Activated T-helper 1 cell treated with Interleukin-2 at 50 U/mL for 16 hours (primary cell): Measurements from ENCODE around the gene C10orf71.

Source experiments
- DNase-seq: peaks from one replicate; pipeline ENCODE4 v3.0.0-alpha.2; 2020; ENCODE audit warnings: low read depth

C10orf71 gene, protein sequence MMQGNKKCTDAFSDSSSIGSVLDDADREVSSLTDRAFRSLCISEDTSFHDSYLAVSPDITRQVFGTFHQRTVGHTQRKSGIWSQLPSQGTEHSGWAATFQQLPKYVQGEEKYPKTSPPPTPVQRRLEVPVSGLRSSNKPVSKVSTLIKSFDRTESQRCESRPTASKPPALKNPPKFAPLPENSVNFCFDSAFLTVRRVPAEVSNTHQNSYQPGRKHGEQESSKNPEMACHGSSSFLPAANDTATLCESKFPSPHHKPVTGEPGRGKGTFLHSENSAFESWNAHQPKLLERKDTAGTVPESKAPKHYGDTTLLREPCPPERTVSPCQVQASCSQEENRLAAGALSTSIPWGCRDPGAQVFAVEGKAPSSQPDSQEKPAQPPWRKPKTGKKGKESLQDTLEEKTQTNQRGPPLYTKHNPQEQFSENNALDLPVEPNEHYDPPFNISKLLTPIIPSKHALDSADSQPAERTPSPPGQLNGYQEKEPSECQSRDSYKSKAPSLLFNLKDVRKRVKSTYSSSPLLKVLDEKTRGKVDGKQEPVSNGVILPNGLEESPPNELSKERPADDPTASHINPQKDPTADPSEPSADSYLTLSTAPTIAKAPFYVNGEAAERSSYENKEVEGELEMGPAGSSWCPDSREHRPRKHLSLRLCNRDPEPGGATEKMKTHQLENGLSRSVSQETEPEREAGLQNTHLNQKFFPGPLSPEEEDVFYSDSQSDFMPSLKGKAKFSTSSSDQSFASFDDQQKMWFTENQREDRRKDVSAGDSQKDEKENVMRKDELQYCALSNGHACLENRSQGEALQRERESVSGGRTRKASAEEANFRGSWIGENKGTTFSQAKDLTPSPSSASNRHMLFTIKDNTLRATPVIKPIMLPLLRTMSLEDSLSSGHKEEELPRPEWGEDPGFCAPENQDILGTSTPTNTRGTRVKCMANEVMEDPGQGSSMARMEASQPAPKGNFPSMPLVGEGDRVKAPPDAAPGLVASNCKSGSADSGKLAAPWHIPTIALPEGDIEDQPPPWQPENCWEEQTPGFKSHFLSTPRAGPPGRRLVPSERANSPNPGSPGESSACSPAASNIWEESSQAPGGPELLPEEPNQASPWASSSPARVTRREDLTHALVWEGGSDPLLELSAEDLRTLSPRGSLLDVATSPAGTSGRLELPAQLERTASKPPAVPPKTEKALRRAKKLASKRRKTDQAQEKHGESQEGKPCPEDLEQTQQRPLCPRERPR (N-terminal part only)

DNA sequence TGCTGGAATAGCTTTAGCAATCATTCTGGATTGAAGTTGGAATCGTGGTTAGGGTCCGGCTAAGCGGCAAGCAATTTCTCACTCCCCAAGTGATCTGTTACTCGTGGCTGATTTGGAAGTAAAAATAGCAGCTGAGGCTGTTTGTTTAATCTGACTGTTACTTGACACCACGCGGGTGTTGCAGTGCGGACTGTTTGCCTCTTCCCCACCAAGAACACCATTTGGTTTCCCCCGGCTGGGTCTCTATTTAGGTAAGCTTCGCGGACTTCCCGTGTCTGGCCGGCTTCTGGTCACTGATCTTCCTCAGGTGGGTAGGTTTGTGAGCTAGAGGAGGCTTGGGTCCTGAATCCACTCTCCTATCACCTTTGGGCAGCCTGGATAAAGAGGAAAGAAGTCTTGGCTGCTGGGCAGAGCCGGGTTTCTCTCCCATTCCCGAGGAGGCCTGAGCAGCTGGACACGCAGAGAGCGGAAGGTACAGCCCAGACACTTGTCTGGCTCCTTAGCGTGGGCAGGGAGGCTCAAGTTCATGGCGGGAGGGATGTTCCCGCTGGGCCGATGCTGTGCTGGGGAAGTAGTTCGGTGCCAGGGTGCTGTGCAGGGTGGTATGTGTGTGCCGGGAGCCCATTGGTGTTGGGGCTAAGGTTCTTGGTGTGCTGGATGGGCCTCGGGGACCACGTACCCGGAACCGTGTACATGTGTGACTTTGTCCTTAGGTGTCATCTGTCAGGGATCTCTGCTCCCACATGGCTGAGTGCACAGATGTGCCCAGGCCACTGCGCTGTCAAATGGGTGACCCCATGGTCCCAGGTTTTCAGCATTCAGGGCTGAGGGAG, at the start of gene C10orf71:
Gene C10orf71 (plus strand): TSS at position 188 of the 833 bp plus-strand sequence. CDS start 23,376 bp downstream, outside the sequence.
- DNase-seq = no peak

DNA sequence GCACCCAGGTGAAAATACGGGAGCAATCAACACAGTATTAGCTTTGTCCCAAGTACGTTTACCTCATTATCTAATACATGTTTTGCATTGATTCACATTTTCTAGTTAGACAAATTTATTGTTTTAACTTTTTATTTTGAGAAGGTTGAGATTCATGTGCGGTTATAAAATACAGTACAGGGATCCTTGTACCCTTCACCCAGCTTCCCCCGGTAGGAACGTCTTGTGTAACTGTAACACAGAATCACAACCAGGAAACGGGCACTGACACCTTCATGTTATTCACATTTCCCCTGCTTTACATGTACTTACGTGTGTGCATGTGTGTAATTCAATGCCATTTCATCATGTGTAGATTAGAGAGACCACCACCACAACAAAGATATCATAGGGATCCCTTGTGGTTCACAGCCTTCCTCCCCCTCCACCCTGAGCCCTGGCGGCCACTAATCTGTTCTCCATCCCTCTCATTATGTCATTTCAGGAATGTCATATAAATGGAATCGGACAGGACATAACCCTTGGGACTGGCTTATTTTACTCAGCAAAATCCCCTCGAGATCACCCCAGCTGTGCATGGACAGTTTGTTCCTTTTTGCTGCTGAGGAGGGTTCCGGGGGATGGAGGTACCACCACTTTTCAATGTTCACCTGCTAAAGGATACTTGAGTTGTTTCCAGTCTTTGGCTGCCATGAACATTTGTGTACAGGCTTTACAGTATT, 46.5 kb upstream of the C10orf71 start:
- DNase-seq = no peak

DNA sequence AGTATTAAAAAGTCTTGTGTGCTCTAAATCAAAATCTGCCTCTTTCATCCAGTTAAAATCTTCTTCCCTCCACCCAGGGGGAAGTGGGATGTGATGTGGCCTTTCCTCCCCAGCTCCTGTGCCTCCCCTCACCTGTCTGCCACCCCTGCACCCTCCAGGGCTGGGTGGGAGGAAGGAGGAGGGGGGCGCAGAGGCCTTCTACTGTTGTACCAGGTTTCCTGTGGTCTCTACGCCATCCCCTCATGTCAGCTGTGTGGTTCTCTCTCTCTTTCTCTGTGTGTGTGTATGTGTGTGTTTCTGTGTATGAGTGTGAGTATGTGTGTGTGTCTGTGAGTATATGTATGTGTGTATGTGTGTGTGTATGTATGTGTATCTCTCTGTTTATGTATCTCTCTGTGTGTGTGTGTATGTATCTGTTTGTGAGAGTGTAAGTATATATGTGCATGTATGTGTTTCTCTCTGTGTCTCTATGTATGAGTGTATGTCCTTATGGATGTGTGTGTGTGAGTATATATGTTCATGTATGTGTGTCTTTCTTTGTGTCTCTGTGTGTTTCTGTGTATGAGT, 45.5 kb upstream of the C10orf71 start:
- DNase-seq = no peak

DNA sequence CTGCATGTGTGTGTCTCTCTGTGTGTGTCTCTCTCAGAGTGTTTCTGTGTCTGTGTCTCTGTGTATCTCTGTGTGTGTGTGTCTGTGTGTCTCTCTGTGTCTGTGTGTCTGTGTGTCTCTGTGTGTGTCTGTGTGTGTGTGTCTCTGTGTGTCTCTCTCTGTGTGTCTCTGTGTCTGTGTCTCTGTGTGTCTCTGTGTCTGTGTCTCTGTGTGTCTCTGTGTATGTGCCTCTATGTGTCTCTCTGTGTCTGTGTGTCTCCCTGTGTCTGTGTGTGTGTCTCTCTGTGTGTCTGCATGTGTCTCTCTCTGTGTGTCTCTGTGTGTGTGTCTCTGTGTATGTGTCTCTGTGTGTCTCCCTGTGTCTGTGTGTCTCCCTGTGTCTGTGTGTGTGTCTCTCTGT, 44.8 kb upstream of the C10orf71 start:
- DNase-seq = no peak

DNA sequence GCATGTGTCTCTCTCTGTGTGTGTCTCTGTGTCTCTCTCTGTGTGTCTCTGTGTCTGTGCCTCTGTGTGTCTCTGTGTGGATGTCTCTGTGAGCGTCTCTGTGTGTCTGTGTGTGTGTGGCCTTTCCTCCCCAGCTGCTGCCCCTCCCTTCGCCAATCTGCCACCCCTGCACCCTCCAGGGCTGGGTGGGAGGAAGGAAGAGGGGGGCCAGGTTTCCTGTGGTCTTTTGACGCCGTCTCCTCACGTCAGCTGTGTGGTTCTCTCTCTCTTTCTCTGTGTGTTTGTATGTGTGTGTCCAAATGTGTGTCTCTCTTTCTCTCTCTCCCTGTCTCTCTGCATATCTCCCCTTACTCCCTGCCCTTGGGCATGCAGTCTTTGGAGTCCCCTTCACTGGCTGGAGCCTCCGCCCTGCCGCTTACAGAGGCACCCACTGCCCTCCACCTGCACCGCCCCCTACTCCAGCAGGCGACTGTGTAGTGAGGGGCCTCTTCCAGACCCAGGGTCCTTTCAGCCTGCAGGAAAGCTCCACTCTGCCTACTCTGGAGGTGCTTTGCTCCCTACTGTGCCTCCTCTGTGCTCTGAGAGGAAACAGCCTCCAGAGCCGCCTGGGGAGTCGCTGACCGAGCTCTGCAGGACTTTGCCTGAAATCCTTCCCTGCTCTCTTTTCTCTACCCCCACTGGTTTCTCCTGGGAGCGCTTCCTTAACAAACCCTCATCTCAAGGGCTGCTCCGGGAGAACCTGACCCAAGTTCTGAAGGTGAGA, 44.2 kb upstream of the C10orf71 start:
- peak; percentile 10 for DNase-seq

DNA sequence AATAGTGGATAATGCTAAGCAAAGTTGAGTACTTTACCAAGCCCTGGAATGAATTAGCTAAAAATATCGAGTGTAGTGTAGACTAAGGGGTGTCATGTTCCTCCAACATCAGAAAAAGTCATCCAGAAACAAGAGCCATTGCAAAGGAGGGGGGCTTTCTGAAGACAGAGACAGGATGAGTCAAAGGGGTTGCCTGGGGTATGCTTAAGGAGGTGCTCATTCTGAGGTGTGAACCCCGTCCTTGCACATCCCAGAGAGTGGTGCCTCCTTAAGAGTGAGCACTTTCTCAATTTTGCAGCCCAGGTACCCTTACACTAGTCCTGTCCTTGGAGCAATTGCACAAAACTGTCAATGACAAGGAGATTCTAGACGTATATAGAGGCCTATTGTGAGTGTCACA, 43.1 kb upstream of the C10orf71 start:
- DNase-seq = no peak

DNA sequence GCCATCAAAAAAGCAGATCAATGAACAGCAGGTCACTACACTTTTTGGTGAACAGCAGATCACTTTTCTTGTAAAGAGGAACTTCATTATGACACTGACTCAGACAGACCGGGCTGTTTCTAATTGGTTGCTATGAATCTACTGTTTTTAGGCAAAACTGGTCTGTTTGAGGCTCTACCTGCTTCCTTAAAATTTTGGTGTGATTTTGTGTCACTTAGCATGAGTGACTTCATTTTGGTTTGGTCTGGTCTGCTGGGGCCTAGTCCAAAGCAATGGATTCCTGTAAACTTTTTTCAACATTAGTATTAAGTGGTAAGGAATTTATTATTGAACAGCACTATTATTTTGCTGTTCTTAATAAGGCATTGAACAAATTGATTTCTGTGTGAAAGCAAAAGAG, 41.8 kb upstream of the C10orf71 start:
- no peak for DNase-seq

DNA sequence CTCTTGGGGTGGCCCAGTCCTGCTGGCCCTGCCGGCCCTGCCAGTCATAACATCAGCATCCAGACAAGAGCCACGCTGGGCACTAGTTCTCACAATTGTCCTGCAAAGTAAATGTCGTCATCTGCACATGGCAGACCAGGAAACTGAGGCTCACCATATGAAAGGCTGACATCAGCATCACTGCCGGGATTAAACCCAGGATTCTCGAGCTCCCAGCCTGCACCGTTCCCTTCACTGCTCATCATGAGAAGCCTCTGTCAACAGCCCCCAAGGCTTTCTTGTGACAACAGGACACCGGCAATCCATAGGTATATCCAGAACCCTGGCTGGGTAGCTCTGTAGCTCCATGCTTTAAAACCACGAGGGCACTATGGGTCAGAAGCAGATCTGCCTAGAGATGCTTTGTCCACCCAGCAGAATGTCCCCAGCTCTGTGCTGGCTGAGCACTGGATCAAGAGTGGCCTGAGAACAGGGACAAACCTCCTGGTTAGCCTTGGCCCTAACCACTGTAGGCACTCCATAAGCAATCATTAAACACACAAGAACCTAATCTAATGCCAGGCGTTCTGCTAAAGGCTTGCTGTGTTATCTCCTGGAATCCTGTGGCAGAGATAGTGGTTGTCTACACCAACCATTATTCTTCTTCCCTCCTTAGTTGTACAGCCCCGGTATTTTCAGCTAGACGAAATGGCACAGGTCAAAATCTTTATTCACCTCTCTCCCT, 41.2 kb upstream of the C10orf71 start:
- no peak for DNase-seq

DNA sequence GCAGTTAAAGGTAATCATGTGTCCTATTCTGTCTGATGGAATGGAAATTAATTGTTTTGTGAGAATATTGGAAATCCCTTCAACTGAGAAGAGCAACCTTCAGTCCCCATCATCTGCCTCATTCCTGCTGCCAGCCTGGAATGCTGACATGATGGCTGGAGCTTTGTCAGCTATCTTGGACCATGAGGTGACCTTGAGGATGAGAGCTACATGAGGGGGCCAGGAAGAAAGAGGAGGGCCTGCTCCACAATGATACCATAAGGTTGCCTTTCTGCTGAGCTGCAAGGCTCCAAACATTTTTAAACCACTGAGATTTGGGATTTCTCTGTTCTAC, 40.7 kb upstream of the C10orf71 start:
- DNase-seq = no peak

DNA sequence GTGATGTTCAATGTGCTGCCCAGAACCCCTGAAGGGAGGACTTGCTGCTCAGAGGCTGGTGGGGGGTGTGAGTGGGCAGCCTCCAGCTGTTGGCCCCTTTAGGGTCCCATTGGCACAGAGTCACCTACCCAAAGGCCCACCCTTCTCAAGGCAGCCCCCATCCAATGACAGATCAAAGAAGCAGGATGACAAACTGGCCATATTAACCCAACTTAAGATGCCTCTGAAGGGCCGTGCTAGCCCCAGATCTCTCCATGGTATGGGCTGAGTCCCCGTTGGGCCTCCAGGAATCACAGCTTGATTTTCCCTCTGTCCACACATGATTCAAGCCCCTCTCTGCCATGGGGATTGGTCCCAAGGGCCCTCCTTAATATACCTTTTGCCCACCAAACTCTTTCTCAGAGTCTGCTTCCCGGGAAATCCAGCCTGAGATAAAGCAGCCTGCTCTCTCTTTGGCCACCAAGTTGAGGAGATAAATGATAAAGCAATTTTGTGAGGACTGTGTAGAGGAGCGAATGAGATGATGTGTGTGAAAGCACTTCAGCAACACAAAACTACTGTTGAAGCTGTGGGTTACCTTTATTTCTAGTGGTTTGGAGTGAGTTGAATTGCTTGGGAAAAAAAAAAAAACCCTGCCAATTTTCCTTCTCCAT, 38.2 kb upstream of the C10orf71 start:
- no peak for DNase-seq

DNA sequence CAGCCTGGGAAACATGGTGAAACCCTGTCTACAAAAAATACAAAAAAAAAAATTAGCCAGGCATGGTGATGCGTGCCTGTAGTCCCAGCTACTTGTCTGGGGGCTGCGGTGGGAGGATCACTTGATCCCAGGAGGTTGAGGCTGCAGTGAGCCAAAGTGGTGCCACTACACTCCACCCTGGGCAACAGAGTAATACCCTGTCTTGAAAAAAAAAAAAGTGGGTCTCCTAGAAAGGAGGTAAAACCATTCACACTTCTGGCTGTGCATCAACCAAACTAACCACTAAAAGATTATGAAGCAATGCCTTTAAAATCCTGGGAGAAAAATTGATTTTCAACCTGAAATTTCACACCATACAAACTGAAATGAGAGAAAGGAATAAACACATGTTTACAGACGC, 35.4 kb upstream of the C10orf71 start:
- no peak for DNase-seq

DNA sequence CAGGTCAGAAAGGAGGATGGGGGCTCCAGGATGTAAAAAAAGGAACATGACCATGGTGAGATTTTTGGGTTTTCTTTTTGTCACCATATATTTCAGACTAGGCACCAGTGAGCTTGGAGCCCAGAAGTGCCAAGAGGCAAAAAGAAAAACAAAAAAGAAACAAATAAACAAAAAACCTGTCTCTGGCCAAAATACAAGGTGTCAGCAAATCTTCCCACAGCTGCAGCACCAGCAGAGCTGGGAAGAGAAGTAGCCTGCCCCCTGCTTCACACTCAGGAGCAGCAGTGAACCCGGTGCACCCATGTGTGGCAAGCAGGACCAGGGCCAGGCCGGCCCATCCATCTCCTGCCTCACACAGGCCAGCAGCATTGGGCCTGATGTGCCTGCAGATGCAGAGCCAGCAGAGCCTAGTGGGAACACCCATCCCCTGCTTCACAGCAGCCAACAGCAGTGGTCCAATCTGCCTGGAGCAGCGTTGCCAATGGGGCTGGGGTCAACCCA, 34.7 kb upstream of the C10orf71 start:
- DNase-seq = no peak

DNA sequence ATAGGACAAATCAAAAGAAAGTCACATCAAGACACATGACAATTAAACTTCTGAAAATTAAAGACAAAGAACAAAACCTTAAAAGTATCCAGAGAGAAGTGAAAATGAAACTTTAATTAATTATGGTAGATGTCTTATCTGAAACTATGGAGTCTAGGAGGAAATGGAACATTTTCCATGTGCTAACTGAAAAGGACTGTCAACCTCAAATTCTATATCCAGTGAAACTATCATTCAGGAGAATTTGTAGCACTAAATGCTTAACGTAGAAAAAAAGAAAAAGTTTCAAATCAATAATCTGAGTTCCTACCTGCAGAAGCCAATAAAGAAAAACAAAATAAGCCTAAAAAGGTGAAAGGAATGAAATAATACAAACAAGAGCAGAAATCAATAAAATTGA, 33.1 kb upstream of the C10orf71 start:
- no peak for DNase-seq

DNA sequence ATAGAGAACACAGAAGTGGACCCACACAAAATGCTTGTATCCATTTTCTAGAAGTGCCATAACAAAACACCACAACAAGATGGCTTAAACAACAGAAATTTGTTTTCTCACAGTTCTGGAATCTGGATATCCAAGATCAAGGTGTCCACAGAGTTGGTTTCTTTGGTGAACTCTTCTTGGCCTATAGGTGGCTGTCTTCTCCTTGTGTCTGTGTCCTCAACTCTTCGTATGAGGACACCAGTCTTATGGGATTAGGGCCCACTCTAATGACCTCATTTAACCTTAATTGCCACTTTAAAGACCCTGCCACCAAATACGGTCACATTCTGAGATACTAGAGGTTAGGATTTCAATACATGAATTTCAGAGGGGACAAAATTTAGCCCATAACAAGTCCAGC, 30.8 kb upstream of the C10orf71 start:
- DNase-seq = no peak

DNA sequence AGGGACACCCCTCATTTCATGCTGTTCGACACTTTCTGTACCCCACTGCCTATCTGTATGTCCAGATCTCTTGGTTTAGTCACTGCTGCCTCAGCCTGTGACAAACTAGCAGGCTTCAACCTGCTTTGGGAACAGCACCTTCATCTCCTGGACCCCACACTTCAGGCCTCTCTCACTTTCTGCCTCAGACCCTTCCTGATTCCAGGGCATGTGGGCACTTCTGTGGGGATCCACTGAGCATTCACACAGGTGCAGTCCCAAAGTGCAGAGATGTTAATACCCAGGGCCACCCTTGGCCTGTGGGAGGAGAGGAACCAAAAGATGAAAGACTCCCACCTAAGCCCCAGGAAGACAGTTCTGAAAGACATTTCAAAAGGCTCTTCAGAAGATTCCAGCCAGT, 29.4 kb upstream of the C10orf71 start:
- no peak for DNase-seq

DNA sequence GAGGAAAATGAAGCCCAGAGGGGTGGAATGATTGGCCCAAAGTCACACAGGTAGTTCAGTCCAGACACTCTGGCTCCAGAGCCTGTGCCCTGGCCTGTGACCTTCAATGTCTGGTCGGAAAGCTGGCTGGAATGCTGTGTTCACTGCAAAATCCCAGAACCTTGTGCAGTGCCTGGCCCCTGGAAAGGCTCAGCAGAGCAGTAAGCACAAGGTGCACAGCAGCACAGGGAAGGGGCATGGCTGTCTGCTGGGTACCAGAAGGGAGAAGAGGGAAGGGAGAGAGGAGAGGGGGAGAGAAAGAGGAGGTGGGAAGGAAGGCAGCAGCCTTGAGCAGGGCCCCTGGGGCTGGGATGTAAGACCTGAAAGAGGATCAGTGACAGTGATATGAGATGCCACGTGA, 28.4 kb upstream of the C10orf71 start:
- DNase-seq = no peak

DNA sequence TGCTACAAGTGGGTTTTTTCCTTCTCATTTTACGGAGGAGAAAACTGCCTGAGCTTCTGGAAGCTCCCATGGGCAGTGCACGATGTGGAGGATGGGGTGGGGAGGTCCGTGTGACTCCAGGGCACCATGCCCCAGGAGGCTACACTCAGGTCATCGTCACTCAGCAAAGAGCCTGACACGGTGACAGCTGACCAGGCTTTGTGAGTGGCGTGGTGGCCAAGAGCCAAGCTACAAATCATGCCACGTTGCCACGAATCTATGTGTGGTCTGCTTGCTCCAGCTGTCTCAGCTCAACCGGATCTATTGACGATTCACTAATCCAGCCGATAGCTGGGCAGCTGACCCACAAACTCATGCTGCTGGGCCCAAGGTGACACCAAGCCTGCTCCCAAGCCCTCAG, 27.6 kb upstream of the C10orf71 start:
- DNase-seq = no peak

DNA sequence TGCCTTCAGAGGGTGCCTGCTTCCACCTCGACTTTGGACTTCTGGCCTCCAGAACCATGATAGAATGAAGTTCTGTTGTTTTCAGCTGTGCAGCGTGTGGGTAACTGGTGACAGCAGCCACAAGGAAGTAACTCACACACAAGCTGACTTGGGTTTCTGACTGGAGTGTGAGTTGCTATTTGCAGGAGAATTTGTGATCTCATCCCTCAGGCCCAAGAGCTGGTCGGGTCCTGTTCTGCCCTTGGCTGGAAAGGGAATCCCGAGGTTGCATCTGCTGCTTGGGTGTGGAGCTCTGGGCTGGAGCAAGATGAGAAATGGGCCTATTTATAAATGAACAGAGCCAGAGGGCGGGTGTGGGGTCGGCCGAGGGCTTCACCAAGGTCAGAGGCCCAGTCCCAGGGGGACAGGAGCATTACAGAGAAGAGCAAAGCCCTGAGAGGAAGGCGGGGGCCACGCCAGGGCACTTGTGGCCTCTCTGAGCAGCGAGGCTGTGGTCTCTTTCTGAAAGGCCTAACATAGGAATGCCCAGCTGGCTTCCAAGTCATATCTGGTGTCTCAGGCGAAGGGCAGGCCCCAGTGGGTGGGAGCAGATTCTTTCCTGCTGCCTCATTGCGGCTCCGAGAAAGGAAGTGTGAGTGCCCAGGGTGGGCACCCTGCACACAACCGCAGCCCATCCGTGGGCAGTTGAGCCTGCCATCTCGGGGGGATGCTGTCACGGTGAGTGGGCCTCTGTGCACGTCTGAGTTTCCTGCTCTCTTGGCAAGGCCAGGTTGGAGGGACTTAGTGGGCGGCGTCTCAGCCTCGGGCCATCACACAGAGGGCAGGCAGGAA, 26.5 kb upstream of the C10orf71 start:
- DNase-seq = no peak
